ENCODE results near the gene CHRM1. TPM values are rescaled to one million over a fixed set of nuclear protein-coding genes. Genes with fewer than 3 reads are reported as not detected.

The CHRM1 gene
- total and polyA plus RNA-seq, 7 donors: 0.06 TPM; not detected in 6

GRCh38 chr11:62902932-62903331 is 18.2 kb downstream of the CHRM1 start:
- Histone ChIP-seq H3K4me1 (peaks cover 5% of the 10 kb centered on the region), H3K9me3 (no peaks in the 10 kb centered on the region), H3K36me3 (ENCODE audit: insufficient read depth in 1 of 2, low read depth in 1 of 2) (no peaks in the 10 kb centered on the region), H3K4me3 (no peak overlapping the region), H3K27me3 (ENCODE audit: insufficient read depth in 3 of 3, low read length in 2 of 3) (no peaks in the 10 kb centered on the region), H3K27ac (no peak overlapping the region)
- no peak for TF ChIP-seq CTCF (IDR thresholded peaks at IDR 0.05)
- DNase-seq: no peak
- no peak for ATAC-seq
- 50 to 77% (median 64%) methylated on average over 1 of the region's 1 CpG for WGBS, 3 donors
- intact Hi-C loops (cut with DNase I): no loop called here

- intact Hi-C loops (cut with DNase I): no loop called here
- ATAC-seq: no peak
- H3K4me1 ChIP-seq: no peaks in the 10 kb centered on the region
These were observed 23.1 kb downstream of the CHRM1 start for GRCh38 chr11:62898027-62898426.

GRCh38 chr11:62897311-62897710 is 23.9 kb downstream of the CHRM1 start:
- TF ChIP-seq CTCF (IDR thresholded peaks at IDR 0.05): no peak
- H3K4me3 ChIP-seq: no peak overlapping the region
- ATAC-seq: no peak
- intact Hi-C loops (cut with DNase I): no loop called here
- H3K27me3 ChIP-seq (ENCODE audit: insufficient read depth in 3 of 3, low read length in 2 of 3): no peaks in the 10 kb centered on the region
- H3K9me3 ChIP-seq: no peaks in the 10 kb centered on the region
- WGBS, 3 donors: 35 to 46% (median 42%) methylated on average over 2 of the region's 2 CpGs
- no peak overlapping the region for H3K27ac ChIP-seq
- H3K4me1 ChIP-seq: no peaks in the 10 kb centered on the region
- no peaks in the 10 kb centered on the region for H3K36me3 ChIP-seq (ENCODE audit: insufficient read depth in 1 of 2, low read depth in 1 of 2)
- DNase-seq: no peak

More at GRCh38 chr11:62898027-62898426, 23.1 kb downstream of the CHRM1 start:
- Histone ChIP-seq H3K4me3 (no peak overlapping the region), H3K27me3 (ENCODE audit: insufficient read depth in 3 of 3, low read length in 2 of 3) (no peaks in the 10 kb centered on the region), H3K9me3 (no peaks in the 10 kb centered on the region), H3K36me3 (ENCODE audit: insufficient read depth in 1 of 2, low read depth in 1 of 2) (no peaks in the 10 kb centered on the region), H3K27ac (no peak overlapping the region)
- TF ChIP-seq CTCF (IDR thresholded peaks at IDR 0.05): no peak
- DNase-seq: no peak

GRCh38 chr11:62896049-62896448 is 25.1 kb downstream of the CHRM1 start:
- Histone ChIP-seq H3K27me3 (ENCODE audit: insufficient read depth in 3 of 3, low read length in 2 of 3) (no peaks in the 10 kb centered on the region), H3K9me3 (no peaks in the 10 kb centered on the region), H3K27ac (no peak overlapping the region), H3K36me3 (ENCODE audit: insufficient read depth in 1 of 2, low read depth in 1 of 2) (no peaks in the 10 kb centered on the region), H3K4me3 (no peak overlapping the region), H3K4me1 (no peaks in the 10 kb centered on the region)
- DNase-seq (no peak), ATAC-seq (no peak)
- WGBS, 3 donors: 27 to 35% (median 30%) methylated on average over 10 of the region's 10 CpGs
- intact Hi-C loops (cut with DNase I): no loop called here
- no peak for TF ChIP-seq CTCF (IDR thresholded peaks at IDR 0.05)

- DNase-seq: no peak
- H3K27ac ChIP-seq: no peak overlapping the region
- H3K27me3 ChIP-seq (ENCODE audit: insufficient read depth in 3 of 3, low read length in 2 of 3): no peaks in the 10 kb centered on the region
- intact Hi-C loops (cut with DNase I): no loop called here
- no peak for ATAC-seq
- H3K36me3 ChIP-seq (ENCODE audit: insufficient read depth in 1 of 2, low read depth in 1 of 2): no peaks in the 10 kb centered on the region
- H3K9me3 ChIP-seq: no peaks in the 10 kb centered on the region
- no peak overlapping the region for H3K4me3 ChIP-seq
- no peaks in the 10 kb centered on the region for H3K4me1 ChIP-seq
- TF ChIP-seq CTCF (IDR thresholded peaks at IDR 0.05): no peak
- 60 to 67% (median 67%) methylated on average over 6 of the region's 6 CpGs for WGBS, 3 donors
These were observed 25.7 kb downstream of the CHRM1 start for GRCh38 chr11:62895501-62895900.
